ENCODE data around the gene NEBL.

NEBL gene

DNA sequence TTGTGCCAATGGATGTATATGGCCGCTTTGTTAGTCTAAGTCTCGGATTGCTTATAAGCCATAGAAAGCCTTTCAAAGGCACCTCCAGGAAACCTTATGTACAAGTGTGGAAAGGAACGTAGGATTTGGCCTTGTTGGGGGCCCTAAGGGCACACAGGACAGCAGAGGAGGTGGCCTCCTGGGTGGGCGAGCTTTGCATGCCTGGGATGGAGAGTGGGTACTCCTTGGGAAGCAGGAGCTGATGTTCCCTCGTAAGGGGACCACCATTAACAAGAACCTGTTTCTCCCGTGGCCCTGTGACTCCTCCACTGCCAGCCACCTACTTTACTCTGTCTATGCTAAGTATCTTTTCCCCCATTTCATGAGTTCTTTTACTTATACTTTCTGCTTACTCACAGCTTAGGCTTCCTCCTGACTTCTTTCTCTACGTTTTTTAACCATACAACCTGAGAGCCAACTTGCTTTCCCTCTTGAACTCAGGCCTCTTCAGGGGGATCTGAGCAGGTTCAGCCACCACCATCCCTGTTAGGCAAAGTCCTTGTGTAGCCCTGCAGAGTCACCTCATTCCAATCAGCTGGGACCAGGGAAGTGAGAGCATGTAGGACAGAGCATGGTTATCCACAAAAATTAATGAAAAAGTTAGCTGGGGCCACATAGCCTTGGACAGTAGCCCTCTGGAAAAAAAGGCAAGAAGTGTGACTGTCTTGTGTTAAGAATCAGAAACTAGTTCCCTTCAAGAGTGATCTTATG, 118.9 kb downstream of the NEBL start:
- no peak for DNase-seq

DNA sequence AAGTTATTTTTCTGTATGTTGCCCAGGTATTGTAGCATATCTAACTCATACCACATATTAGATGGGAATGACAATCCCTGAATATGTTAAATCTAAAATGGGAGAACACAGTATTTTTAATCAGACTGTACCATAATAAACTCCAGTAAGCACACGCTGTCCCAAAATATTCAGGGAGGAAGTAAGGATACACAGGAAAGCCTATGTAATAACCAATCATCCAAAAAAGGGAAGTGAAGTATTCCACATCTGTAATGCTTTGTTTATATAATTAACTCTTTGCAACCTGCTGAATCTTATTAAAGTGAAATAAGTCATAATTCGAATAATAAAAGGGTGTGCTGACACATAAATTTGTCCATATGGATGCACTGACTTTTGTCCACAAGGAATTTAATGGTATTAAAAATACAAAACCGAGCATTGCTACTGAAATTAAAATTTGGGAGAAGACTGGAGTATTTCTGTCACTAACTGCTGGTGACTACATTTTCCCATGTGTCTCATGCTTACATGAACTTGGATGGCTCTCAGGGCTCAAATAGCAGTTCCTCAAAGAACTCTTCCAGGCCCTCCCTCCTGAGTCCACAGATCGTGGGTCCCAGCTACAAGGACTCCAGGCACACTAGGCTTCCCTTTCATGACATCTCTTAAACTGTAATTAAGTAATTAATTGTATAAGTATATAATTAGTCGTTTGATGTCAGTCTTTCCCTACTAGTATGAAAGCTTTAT, 120.6 kb downstream of the NEBL start:
- no peak for DNase-seq

DNA sequence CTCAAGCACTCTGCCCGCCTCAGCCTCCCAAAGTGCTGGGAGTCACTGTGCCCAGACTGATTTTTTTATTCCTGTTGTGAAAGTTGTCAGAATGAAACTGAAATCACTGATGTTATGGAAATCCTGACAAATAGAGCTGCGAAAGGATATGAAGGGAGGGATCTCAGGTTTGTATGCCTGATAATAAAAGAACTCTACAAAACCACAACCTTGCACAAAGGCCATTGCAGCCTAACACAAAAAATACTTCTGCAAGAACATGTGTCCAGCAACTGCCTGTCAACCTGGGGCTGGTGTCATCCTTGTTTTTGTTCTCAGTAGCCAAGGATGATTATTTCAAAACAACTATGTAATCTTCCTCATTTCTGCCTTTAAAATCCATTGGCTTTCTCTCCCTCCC, 126.1 kb downstream of the NEBL start:
- no peak for DNase-seq

DNA sequence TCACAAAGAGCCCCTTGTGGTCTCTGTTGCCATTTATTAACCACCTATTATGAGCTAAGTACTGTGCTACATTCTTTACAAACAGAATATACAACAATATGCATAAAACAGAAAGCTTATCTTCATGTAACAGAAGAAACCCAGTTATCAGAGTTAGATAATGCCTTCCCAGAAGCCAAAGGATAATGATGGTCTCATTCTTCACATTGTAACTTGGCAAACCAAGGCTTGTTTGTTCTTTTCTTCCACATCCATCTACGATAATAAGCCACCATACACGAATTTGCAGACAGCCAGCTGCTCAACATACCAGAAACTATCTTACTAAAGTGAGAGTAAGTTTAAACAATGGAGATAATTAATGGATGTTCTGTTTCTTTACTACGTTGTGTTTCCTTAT, 127.6 kb downstream of the NEBL start:
- DNase-seq = no peak

DNA sequence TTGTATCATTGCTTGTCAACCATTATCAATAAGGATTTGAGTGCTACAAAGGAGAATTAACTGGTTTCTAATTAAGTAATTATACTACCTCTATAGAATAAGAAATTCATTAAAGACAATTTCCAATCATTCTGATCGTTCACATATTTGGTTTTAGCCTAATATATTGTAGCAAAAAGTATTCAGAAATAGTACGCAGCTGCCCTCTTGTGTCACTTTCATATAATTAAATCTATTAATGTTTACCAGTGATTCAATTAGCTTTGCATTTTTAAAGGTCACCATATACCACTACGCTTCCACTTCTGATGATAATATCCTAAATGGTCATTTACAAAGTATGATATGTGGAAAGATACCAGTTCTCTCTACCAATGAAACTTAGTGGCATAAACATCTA, 128.3 kb downstream of the NEBL start:
- DNase-seq = peak; percentile 14

DNA sequence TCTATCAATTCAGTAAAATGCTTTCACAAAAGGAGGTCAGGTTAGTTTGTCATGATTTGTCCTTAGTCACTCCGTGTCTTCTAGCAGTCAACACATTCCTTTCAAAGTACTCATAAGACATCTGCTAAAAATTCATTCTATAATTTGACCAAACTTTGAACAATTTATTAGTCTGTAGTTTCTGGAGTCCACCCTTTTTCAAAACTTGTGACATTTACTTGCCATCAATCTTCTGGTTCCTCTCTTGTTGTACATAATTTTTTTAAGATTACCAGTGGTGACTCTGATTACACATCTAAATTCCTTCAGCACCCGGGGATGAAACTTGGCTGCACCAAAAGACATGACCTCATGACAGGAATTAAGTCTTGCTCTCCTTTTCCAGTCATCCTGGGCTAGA, 130.1 kb downstream of the NEBL start:
- no peak for DNase-seq

DNA sequence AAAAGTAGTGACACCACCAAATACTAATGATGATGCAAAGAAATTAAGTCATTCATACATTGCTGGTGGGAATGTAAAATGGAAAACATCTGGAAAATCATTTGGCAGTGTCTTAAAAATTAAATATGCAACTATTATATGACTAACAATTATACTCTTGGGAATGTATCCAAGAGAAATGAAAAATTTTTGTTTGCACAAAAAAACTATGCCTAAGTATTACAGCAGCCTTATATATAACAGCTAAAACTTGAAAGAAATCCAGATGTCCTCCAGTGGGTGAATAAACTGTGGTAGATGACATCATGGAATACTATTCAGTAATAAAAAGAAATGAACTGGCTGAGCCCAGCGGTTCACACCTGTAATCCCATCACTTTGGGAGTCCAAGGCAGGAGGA, 132.0 kb downstream of the NEBL start:
- no peak for DNase-seq

DNA sequence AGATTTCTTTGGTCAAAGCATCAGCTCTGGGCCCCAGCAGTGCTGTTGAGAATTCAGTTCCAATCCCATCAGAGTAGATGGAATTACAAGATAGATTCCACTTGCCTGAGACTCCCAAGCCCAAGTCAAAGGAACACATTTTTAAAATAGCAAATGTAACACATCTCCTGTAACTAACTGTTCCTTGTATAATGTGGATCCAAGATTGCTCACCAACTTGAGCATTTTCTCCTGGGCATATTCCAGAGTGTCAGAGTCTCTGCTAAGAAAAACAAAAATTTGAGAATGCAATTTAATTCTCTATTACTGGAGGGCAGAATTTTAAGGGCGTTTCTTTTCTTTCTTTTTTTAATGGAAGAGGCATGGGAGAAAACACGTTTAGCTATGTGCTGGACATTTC, 136.7 kb downstream of the NEBL start:
- no peak for DNase-seq

DNA sequence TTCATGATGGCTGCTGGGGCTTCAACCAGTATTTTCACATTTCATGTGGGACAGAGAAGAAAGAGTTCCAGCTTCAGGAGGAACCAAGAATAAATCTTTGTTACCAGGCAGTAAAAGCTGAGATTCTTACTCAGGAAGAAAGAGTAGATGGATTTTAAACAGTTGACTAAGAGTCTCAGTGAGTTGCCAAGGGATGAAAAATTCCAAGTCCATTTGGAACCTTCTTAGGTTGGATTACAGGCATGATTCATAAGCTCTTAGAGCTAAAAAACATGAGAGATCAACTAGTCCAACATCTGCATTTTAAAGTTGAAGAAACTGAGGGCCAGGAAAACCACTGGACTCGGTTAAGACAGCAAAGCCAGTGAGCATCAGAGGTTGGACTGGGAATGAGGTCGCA, 148.6 kb downstream of the NEBL start:
- no peak for DNase-seq

DNA sequence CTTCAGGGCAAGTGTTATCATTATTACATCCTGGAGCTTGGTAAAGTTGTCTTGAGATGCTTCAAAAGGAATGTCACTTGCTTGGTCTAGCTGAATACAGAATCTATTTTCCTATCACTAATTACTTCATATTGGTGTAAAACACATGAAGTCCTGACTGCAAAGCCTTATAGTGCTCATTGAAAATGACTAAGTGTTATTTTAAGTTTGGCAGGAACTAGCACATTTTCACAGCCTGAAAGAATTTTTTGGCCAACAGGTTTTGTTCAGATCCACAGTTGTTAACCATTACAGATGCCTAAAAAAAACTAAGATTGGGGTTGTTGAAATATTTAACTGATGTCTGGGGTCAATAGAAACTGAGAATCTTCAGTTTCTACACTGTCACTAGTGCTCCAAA, 149.3 kb downstream of the NEBL start:
- no peak for DNase-seq

DNA sequence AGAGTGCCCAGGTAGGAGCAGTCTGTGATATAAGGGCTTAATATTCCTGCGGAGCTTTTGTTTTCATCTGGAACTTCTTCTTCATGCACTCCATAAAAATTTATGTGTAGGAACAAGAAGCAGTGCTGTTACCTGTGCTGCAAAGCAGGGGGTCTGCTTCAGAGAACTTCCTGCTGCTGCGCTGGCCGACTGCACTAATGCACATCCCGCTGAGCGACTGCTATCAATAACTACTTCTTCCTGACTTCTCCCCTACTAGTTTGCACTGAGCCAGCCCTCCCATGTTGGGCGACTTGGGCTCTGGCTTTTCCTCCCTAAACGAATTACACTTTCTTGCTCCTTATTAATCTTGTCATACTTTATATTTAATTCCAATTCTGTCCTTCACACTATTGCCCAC, 150.3 kb downstream of the NEBL start:
- DNase-seq = no peak

DNA sequence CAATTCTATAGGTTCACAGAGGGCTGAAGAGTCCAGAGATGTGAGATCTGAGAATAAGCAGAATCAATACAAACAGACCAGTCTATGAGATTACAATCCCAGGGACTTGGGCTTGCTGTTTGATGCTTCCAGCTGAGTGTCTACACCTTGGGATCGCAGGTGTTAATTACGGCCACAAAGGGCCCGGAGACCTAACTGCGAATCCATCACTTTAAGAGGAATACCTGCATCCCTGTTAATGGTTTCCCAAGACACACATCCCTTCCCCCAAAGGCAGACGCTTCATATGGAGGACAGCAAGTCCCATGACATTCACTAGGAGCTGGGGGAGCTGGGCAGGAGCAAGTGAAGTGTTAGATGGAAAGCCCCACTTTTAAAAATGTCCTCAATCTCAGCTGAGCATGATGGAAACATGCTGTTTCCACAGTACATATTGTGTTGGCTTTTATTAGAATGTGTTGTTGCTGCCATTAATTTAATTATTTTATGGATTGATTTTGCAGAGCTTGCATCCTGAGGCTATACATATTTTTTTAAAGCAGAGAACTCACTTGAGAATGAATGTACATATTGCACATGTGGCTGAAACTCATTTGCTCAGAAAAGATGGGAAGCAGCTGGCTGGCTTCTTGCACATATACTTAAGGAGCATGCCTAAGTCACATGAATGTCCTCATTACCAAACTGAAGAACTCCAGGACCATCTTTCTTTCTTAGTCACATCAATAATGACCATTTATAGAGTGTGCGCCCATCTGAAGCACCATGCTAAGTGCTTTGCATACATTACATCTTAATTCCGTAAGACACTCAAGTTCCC, 151.3 kb downstream of the NEBL start:
- DNase-seq = no peak

DNA sequence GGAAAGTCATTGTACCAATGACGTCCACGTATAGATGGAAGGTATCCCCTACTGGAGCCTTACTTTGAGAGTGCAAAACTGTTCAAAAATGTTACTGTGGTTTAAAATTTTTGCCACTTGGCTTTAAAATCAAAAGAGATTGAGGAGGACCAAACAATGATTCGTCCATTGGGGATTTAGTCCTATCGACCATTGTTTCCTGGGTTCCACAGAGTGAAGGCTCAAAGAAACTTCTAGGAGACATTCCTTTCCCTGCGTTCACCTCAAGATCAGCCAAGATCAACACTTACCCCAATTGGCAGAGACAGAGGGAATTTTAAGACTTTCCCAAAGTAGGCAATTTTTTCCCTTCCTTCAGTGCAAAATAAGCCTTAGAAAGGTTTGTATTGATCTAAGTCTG, 152.3 kb downstream of the NEBL start:
- DNase-seq = no peak

DNA sequence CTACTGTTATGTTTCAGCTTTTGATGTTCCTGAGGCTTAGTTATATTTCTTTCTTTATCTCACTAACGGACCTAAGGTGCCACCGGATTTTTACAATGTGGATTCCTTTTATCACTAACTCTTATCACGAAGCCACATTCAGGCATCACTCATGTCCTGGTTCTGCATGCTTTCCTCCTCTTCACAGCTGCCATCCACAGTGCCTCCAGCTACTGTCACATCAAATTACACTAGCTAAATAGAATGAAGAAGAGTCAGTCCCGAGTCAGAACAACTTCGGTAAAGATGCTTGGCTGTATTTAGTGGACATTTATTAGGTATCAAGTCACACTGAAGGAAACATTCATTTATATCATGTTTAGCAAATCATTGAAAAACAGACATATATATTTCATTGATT, 153.2 kb downstream of the NEBL start:
- DNase-seq = no peak

DNA sequence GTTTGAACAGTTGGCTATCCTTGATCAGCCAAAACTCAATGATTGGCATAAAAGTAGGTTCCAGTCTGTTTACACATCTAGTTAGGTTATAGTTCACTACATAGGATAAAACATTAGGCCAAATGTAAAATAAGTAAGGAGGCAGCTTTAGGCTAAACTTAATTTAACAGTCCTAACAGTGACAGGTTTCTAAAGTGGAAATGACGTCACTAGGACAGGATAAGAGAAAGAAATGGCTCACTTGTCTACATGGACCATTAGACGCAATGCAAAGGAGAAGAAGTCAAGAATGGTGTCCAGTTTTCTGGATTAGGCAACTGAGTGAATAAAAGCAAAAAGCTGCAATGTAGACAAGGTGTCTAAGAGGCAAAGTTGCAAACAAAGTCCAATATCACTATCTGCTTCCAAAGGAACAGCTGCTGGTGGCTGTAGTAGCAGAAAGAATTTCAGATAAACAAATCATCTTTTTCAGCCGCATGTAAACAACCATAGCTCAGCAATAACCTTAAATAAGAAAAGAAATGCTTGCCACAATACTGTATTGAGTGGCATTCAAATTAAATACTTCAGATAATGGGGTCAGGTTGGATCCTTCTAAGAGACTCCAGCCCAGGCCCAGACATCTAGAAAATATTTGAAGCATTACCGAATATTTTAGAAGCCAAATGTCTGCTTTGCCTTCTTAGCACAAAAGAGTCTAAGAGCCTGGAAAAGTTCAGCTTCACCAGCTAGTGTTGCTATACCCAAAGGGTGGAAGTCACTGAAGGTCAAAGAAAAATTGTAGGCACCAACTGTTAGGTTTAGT, 154.2 kb downstream of the NEBL start:
- no peak for DNase-seq

DNA sequence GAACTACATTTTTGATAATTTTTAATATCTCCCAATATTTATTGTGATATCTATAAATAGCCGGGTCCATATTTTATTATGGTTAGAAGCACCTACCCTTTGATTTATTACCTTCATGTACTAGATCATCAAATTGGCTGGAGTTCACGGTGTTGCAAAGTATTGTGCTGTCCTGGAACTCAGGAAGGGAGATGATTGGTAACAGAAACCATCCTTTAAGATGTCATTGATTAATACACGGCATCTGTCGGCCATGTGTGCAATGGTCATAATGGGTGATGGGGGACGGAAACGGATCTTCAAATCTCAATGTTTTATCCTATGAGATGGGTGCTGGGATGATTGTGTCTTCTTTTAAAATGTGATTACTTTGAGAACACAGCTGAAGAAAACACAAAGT, 157.0 kb downstream of the NEBL start:
- DNase-seq = no peak

DNA sequence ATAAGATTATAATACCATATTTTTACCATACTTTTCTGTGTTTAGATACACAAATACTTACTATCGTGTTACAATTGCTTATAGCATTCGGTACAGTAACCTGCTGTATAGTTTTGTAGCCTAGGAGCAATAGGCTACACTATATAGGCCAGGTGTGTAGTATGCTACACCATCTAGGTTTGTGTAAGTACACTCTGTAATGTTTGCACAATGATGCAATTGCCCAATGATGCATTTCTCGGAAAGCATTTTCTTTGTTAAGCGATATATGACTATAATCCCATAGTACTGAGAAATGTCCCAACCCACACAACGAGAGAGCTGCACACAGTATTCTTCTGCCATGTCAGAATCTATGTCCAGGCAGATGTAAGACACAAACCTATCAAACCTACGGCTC, 160.0 kb downstream of the NEBL start:
- no peak for DNase-seq
